PC-9 (cell line): ENCODE data around the gene CA6.

Experiments used
- EZH2 ChIP-seq: fragments of 200-600 bp; sonication (generic); IDR thresholded peaks from 2 replicates; pipeline ENCODE4 v1.8.0; 2017; ENCODE audit warnings: antibody characterized with exemption, low read depth
- TF ChIP-seq, protein P1 (sequence below): fragments of 200-600 bp; sonication (generic); conservative IDR thresholded peaks from 2 replicates; pipeline ENCODE4 v1.6.1; 2017; ENCODE audit warnings: mixed run types, antibody characterized with exemption, mild to moderate bottlenecking, moderate library complexity

DNA sequence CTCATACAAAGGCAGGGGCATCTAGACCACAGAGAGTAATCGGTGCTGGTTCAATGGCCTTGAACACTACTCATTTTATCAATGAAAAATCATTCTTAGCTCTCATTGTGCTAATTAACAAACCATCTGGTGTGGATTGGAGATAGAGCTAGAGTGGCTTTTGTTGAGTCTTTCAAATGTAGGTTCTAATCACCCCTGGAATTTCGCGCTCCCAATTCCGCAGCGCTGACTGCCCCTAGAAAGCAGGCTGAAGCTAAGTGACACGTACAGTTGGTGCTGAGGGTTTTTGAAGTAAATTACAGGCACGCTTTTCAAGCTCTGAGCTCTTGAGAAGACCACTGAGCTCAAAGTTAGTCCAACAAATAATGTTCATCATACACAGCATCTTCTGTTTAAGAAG is 31.2 kb upstream of the CA6 start:
- no peak for TF ChIP-seq EZH2
- TF ChIP-seq, protein P1, sequence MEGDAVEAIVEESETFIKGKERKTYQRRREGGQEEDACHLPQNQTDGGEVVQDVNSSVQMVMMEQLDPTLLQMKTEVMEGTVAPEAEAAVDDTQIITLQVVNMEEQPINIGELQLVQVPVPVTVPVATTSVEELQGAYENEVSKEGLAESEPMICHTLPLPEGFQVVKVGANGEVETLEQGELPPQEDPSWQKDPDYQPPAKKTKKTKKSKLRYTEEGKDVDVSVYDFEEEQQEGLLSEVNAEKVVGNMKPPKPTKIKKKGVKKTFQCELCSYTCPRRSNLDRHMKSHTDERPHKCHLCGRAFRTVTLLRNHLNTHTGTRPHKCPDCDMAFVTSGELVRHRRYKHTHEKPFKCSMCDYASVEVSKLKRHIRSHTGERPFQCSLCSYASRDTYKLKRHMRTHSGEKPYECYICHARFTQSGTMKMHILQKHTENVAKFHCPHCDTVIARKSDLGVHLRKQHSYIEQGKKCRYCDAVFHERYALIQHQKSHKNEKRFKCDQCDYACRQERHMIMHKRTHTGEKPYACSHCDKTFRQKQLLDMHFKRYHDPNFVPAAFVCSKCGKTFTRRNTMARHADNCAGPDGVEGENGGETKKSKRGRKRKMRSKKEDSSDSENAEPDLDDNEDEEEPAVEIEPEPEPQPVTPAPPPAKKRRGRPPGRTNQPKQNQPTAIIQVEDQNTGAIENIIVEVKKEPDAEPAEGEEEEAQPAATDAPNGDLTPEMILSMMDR: no peak
